Ecto neural progenitor cell (in vitro differentiated cells): Measurements from ENCODE around the gene MRPS16.
"Not testable (repeated sequence)": the region's sequence is repeated elsewhere in the genome, so short reads cannot be mapped to it uniquely, and the experiment has no call there.

ENCODE experiments used
- DNase-seq: peaks from one replicate; pipeline ENCODE4 v3.0.0-alpha.2; 2018; ENCODE audit warnings: low spot score

MRPS16 gene

DNA sequence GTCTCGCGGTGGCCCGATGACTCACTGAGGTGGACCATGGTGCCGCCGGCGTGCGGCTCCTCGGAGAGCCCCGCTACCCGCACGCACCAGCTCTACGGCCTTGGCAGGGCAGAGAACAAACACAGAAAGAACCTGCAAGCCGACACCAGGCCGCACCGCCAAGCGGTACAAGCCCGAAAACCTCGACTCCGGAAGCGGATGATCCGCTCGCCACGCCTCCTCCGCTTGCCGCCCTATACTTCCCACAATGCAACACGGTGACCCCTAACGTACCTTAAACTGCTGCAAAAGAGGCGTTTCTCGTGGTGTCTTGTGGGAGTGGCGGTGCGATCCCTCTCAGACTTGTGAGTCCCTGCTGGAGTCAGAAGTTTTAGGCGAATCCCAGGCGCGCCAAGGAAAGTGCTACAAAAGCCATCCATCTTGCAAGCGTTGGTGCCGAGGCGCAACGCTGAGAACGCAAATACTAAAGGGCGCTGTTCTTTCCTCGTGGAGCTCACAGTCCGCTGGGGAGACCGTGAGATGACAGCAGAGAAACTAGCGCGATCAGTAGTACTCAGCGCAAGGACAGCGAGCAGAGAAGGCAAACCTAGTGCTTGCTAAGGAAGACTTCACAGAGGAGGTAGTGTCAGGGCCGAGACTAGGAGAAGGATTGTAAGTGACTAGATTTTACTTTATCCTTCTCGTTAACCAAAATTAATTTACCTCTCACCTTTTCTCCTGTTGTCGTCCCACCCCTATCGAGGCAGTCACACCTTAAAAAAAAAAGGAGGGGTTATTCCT, at the start of gene MRPS16:
TSS of gene MRPS16 (minus strand) at position 200 of the 780 bp plus-strand sequence. CDS start at position 38, 162 bp downstream.
- DNase-seq: peak; percentile 95

DNA sequence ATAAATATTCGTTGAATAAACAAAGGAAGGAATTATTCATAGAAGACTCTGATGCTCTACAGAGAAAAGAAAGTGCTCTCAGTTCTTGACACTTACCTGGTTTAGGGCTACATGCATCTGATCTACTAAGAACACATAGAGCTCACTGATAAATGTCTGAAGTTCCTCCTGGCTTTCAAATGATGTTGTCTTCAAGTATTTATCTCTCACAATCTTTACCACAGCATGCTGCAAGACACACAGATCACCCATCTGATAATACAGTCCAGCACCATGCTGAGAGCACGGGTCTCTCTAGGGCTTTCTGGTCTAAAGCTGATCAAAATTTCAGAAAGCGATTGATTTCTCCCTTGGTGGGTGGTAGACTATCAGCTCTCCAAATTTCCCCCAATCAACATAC, 44.5 kb upstream of the MRPS16 start:
- DNase-seq: no peak

DNA sequence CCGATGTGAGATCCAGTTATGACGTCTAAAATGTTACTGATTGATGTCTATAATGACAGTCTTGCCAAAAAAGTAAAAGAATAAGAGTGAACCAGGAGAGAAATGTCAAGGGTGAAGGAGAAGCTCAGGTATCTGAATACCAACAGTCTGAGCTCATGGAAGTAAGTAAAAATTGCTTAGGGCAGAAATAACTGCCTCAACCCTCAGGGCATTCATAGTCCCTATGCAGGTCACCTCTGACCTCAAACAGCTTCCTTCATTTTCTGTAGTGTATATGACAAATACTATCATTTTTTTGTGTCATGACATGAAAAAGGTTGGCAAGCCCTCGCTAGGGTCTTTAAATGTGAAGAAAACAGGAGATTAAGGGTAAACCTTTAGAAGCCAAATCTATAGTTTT, 41.0 kb upstream of the MRPS16 start:
- DNase-seq: no peak

DNA sequence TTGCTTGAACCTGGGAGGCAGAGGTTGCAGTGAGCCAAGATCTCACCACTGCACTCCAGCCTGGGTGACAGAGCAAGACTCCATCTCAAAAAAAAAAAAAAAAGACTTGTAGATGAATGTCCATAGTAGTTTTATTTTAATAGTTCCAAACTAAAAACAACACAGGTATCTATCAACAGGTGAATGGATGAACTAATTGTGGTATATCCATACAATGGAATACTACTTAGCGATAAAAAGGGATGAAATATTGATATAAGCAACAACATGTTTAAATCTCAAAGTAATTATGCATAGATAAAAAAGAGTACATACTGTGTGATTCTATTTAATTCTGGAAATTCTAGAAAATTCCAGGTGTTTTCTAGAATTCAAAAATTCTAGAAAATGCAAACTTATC, 37.5 kb upstream of the MRPS16 start:
- no peak for DNase-seq

DNA sequence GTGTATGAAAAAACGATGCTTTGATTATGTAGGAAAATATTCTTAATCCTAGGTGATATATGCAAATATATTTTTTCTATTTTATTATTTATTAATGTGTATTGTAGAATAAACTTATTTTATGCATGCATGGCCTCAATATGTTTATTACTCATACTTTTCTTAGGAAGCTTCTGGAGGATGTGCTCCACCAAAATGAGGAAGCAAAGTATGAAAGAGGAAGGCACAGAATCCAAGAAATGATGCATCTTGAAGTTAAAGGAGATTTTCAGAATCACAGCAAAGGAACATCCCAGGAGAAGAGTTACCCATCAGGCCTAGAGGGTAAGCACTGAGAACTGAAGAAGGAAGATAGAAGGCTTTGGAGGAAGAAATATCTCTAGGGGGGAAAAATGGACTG, 35.0 kb upstream of the MRPS16 start:
- DNase-seq: no peak

DNA sequence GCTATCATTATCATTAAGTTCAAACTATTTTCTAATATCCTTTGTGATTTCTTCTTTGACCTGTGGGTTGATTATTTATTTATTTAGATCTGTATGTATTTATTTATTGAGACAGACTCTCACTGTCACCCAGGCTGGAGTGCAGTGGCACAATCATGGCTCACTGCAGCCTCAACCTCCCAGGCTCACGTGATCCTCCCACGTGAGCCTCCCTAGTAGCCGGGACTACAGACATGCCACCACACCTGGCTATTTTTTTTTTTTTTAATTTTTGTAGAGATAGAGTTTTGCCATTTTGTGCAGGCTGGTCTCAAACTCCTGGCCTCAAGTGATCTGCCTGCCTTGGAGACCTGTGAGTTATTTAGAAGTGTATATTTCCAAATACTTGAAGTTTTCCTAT, 28.7 kb upstream of the MRPS16 start:
- no peak for DNase-seq

DNA sequence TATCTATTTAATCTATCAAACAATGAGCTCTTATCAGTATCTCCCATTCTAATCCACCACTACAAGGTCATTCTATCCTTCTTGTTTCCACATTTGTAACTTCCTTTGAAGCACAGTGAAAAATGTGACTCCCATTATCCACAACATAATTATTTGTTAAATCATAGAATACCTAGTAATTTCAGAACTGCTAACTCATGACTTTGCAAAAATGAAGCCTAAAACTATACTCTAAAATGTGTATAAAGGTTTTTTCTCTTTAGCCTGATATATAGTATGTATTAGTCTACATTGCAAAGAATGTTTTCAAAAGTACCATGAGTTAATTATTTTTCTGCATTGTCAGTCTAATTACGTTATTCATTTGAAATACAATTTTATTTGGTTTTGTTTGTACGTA, 12.0 kb upstream of the MRPS16 start:
- DNase-seq: no peak

DNA sequence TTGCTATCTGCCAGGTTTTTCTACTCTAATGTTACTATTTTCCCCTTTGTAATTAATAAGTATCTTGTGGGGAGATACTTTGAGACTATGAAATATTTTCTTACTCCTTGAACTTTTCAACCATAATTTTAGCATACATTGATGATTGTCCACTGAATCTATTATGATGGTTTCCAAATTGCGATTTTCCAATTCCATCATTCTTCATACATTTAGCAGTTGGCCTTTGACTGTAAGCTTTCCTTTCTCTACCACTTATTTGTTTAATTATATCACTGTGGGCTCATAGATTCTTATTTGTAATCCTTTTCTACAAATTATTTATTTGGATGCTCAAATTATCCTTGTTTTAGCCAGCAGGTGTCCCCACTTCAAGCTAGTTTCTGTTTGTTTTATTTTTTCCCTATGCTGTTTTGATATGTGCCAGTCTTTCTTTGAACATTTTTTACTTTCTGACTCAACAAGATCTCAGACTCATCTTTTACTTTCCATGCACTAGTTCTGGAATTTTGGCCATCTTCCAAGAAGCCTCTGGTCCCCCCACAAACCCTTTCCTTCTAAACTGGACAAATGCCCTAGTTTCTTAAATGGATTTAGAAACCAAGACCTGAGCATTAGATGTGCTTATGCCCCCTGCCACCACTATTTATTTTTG, 11.4 kb upstream of the MRPS16 start:
- DNase-seq: no peak

DNA sequence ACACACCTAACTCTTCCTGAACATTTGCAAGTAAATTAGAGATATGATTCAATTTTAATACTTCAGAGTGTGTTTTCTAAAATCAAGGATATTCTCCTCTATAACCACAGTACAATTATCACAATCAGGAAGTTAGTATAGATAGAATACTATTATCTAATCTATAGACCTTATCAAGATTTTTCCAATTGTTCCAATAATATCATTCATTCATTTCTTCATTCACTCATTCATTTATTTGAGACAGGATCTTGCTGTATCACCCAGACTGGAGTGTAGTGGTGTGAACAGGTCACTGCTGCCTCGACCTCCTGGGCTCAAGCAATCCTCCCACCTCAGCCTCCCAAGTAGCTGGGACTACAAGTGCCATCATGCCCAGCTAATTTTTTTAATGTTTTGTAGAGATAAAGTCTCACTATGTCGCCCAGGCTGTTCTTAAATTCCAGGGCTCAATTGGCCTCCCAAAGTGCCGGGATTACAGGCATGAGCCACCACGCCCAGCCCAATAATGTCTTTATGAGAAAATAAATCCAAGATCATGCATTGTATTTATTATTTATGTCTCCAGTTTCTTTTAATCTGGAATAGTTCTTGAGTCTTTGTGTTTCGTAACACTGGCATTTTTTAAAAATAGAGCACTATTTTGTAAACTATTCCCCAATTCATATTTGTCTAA, 10.6 kb upstream of the MRPS16 start:
- no peak for DNase-seq

DNA sequence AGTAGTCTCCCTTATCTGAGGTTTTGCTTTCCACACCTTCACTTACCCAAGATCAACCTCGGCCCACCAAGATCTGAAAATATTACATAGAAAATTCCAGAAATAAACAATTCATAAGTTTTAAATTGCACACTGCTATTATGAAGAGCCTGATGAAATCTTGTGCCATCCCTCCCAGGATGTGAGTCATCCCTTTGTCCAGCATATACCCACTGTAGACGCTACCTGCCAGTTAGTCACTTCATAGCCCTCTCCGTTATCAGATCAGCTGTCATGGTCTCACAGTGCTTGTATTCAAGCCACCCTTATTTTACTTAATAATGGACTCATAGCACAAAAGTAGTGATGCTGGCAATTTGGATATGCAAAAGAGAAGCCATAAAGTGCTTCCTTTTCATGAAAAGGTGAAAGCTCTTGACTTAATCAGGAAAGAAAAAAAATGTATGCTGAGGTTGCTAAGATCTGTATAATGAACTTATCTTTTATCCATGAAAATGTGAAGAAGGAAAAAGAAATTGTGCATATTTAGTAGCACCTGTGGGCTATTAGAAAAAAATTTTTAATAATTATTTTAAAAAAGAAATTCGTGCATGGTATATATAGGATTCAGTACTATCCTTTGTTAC, 9.8 kb upstream of the MRPS16 start:
- no peak for DNase-seq

DNA sequence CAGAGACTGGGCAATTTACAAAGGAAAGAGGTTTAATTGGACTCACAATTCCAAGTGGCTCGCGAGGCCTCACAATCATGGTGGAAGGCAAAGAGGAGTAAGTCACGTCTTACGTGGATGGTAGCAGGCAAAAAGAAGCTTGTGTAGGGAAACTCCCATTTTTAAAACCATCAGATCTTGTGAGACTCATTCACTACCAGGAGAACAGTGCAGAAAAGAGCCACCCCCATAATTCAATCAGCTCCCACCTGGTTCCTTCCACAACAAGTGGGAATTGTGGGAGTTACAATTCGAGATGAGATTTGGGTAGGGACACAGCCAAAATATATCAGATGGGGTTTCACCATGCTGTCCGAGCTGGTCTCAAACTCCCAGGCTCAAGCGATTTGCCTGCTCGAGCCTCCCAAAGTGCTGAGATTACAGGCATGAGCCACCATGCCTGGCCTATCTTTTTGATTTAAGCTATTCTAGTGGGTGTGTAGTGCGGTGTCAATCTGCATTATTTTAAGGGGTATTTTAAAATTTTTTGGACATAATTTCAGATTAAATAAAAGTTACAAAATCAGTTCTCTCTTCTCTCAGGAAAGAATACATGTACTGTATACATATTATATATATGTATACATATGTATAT, 9.0 kb upstream of the MRPS16 start:
- DNase-seq: no peak

DNA sequence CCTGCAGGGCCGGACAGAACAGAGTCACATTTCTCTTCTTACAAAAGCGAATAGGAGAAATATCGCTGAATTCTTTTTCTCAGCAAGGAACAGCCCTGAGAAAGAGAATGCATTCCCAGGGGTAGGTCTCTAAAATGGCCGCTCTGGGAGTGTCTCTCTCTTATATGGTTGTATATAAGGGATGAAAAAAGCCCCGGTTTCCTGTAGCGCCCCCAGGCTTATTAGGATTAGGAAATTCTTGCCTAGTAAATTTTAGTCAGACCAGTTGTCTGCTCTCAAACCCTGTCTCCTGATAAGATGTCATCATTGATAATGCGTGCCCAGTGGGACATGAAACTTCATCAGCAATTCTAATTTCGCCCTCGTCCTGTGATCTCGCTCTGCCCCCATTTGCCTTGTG, 6.2 kb upstream of the MRPS16 start:
- not testable (repeated sequence) for DNase-seq

DNA sequence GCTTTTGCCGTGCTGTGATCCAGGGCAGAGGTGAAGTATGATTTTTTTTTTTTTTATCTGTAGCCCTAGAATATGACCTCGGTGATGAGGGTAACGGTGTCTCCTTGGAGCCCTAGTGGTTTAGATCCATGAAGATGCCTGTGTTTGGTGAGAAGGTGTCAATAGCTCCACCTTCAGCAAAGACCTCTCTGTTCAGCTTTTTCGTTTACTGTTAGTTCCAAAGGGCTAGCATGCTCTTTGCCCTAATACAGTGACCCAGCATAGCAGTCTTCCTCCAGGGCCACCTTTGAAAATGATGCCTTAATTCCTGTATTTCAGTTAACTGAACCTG, 746 bp upstream of the MRPS16 start:
- no peak for DNase-seq

DNA sequence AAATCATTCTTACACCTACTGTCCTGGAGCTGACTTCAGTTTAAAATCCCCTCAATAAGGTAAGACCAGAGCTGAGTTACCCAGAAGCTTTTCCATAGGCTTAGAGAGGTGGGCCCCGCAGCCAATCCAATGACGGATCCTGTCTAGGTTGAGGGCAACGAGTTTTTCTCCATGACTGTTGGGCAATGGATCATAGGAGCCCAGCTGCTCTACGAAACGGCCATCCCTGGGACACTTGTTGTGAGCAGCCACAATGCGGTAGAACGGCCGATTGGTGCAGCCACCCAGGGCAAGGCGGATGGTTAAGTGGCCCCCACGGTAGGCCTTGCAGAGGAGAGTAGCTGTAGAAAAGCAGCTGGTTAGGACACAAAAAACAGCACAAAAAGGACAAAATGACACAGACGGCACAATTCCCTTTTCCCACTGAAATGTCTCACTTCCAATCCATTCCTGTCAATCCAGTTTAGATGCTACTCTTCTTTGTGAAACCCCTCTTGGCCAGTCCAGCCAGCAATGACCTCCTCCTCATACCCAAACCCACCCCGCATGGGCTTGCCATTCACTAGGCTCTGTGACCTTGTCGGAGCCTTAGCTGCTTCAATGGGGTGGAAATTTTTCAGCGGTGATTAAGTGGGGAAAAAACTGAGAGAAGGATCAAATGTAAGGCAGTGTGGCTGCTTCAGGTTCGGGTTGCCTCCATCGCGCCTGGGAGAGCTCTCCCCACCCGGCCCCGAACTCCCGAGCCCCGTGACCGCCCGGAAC, 580 bp downstream of the MRPS16 start:
- DNase-seq: peak; percentile 49

DNA sequence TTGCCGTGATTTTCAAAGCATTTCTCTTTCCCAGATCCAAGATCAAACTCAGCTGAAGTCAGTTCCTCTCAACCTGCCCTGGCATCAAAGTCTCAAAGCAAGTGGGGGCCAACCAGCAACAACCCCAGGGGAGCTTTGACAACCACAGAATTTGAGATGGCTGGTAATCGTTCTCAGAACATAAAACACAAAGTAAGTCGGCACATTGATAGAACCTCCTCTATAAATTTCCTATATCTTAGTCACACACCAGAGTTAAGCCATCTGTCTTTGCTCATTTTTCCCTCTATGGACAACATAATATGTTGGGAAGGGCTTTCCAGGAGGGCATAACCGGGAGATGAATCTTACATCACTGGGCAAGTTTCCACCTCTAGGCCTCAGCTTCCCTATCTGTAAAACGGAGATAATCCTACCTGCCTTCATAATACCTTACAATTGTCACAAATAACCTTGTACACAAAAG, 4.2 kb downstream of the MRPS16 start:
- no peak for DNase-seq

DNA sequence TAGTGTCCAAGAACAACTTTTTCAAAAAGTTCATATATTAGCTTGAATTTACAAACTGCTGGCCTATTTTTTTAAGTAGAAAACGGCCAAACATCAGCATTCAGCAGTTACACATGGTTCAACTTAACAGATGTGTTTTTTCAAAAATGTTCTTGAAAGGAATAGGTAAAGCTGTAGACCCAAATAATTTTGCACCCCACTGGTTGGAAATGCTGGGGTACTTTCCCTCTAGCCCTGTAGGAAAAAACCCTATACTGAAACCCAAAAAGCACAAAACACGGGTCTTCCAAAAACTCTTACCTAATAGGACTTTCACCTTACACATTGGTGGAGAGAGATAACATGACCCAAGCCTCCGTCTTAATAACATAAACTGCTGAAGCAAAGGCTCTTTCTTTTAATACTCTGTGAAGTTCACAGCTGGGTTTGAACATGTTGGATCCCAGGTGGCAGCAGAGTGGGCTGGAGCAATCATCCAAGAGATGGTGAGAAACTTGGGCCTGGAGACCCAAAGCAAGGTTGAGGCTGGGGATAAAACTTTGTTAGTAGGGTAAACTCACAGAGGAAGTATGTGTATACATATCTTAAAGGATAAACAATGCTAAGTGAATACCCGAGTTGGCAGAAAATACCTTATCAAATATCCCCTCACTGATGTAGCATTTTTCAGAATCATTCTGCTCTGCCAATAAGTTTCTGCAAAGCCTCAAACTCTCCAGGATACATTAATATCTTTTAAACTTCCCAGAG, 4.8 kb downstream of the MRPS16 start:
- no peak for DNase-seq

DNA sequence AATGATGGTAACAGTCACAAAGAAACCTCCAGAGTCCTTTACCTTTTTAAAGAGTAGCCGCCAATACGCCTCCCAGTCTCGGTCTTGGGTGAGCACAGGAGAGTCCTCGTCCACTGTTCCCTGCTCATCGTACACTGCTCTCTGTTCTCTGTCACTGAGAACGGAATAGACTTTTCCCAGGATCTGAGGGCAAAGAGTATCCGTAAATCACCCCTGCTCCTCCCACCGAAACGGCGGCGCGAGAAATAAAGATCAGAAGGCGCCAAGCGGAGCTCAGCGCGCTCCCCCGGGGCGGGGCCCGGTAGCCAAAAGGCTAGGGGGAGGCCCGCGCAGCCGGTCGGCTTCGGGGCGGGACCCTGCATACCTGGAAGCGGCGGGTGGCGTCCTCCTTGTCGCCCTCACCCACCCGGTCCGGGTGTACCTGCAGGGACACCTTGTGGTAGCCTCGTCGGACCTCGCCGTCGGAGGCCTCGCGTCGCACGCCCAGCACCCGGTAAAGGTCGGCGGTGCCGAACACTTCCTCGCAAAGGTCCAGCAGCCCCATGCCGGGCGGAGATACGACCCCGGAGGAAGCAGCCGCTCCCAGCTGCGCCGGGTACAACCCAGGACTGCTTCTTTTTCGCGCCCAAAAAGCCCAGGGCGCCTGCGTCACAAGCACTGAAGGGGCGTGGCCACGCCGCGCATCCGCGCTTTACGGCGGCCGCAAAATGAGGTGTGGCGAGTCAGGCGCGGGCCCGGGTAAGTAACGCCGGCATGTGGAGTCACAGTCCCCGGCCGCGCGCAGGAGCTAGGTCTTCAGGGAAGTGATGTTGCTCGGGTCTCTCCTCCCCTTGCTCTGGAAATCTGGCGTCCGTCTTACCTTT, 5.6 kb downstream of the MRPS16 start, which contains the start of gene DNAJC9:
TSS of gene DNAJC9 (minus strand) at position 610 of the 863 bp plus-strand sequence. CDS start at position 544, 66 bp downstream.
- DNase-seq: peak; percentile 98

DNA sequence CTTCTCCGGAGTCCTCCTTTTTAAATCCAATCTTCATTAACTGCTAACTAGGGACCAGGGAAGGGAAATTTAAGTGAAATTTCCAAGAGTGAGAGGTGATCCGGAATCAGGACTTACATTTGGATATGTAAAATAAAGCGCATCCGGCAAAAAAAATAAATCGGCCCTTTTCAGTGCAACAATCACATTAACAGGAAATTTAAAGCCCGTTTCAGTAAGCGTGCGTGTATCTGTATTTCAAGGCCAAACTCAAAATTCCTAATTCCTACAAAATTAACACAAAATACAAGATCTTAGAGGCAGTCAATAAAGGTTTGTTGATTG, 6.2 kb downstream of the MRPS16 start:
- DNase-seq: no peak

DNA sequence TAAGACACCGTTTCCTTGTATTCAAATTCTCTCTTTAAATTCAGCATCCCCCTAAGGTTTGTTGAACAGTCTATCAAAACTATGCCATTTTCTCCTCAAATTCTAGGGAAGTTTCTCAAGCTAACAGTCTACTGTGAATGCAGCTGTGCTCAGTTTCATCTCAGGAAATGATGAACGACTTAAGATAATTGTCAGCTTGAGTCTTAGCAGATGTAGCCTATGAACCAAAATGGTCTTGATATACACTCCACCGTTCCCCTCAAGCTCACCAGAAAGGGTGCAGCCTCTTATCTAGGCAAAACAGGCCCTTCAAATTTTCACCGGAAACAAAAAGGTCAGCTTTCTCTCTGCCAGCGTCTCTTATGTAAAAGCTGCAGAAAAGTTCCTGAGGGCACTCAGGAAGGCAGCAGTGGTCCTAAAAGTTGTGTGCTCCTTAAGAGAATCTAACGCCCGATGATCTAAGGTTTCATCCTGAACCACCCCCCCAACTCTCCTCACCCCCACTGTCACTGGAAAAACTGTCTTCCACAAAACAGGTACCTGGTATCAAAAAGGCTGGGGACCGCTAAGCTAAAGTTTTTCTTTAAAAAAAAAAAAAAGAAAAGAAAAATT, 7.5 kb downstream of the MRPS16 start:
- DNase-seq: no peak
